HG03066 (cell line): Measurements from ENCODE around the gene VARS2.
"Not testable (repeated sequence)": the region's sequence is repeated elsewhere in the genome, so short reads cannot be mapped to it uniquely, and the experiment has no call there.

Source experiments
- ATAC-seq: cut with Tn5 transposase; IDR thresholded peaks from one replicate; pipeline ENCODE4 v1.9.1; 2021; ENCODE audit warnings: low read depth; ENCODE audit not compliant: unreplicated experiment

The VARS2 gene

DNA sequence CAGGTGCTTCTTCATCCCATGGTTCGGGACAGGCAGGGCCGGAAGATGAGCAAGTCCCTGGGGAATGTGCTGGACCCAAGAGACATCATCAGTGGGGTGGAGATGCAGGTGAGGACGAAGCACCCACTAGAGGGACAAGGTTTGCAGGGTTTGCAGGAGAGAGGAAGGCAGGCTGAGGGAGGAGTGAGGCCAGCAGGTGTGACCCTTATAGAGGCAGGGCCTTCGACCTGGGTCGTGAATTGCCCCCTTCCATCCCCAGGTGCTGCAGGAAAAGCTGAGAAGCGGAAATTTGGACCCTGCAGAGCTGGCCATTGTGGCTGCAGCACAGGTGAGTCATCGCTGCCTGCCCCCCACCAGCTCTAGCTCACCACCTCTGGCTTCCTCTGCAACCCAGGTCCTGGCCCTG lies 8.4 kb downstream of the VARS2 start:
- no peak for ATAC-seq

- not testable (repeated sequence) for ATAC-seq
Measured at GRCh38 chr6:30924040-30924627, 10.1 kb downstream of the VARS2 start.

DNA sequence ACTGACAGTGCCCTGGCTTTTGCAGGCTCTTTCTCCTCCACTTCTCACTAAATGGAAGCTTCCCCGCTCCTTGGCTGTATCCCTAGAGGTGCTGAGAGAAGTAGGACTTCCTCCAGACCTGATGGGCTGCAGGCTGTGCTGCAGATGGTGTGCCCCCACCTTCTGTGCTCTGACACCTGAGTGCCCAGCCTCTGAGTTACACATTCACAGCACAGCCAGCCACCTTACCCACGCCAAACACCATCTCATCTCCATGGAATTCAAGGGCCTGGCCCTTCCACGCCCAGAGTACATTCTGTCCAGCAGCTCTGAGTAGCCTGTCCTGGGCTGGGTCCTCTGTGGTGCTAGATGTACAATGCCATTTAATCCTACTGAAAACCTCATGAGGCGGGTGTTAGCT lies 12.6 kb downstream of the VARS2 start:
- no peak for ATAC-seq

GRCh38 chr6:30927080-30927479 lies 13.0 kb downstream of the VARS2 start:
- ATAC-seq, result not testable (repeated sequence)

- ATAC-seq, result no peak
Measured at GRCh38 chr6:30928677-30929076, 14.6 kb downstream of the VARS2 start.

- no peak for ATAC-seq
Measured at GRCh38 chr6:30930506-30930905, 16.5 kb downstream of the VARS2 start.

GRCh38 chr6:30931272-30931671 lies 17.2 kb downstream of the VARS2 start:
- ATAC-seq, result no peak

DNA sequence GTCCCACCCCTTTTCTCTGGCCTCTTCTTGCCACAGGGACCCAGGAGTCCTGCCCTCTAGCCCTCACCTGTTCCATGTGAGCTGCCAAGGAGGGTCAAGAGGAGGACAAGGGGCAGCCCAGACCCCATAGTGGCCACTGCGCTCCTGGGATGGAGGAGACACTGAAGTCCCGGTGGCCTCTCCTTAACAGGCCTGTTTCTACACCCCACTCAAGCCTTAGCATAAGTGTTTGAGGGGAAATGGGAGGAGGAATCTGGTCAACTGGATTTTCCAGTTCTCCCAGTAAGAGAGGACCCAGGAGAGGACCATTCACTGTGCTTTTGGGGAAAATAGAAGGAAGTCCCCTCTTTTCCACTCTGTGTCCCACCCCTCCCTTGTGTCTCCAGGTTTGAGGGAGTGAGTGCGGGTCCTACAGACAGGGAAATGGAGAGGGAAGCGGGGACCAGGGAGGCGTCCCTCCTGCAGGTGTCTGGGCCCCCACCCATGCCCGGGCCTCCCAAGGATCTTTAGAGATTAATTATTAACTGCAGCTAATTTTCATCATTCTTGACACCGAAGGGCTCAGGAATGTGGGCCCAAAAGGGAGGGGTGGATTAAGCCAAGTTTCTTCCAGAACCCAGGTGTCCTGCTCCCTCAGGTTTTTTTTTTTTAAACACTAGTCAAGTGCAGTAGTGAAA lies 18.1 kb downstream of the VARS2 start, which contains the start of gene SFTA2:
SFTA2 (minus strand) TSS at position 202 of the 677 bp plus-strand sequence; CDS start at position 128, 74 bp downstream.
- no peak for ATAC-seq

GRCh38 chr6:30932665-30933365 lies 18.8 kb downstream of the VARS2 start:
- no peak for ATAC-seq

DNA sequence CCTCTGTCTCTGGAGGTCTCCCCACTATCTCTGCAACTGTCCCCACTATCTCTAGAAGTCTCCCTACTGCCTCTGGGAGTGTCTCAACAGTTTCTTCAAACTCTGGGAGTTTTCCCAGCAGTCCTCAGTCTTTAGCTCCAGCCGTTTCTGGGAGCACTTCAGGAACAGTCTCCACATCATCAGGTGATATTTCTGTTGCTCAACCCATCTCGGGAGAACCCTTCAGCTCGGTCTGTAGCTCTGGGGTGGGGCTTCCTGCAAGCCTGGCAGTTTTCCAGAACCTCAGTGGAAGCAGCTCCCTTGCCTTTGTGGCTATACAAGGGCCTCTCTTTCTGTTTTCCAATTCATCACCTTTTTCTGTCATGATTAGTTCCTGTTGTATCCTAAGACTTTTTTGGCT lies 21.0 kb downstream of the VARS2 start:
- ATAC-seq, result no peak

DNA sequence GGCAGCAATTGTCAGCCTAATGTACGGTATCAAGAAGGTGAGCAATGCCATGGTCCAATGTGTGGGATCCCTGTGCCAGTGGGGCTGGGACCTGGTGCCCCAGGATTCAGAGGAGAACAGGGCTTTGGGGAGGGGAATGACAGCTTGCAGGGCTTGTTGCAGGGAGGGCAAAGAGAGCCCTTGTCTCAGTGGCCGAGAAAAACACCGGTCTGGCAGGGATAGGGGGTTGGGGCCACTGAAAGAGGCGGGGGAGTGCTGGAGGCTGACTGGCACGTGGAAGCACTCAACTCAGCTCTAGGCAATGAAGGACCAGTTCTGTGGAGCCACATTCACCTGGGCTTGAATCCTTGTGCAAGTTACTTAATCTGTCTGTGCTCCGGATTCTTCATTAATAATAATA lies 23.2 kb downstream of the VARS2 start:
- no peak for ATAC-seq

DNA sequence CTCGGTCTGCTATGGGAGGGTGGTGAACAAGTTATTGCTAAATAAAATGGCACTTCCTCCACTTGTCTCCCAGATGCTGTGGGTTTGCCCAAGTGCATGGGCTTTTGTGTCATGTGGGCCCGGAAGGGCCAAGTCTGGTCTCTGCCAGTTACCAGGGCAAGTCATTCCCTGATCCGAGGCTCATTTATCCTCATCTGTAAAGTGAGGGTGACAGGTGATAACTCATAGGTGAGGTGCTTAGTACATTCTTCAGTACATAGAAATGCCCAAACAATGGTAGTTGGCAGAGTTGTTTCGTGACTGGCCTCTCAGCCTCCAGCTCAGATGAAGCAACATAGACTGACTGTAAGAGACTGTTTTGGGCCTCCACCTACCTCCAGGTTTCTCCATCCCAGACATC lies 24.7 kb downstream of the VARS2 start:
- no peak for ATAC-seq

DNA sequence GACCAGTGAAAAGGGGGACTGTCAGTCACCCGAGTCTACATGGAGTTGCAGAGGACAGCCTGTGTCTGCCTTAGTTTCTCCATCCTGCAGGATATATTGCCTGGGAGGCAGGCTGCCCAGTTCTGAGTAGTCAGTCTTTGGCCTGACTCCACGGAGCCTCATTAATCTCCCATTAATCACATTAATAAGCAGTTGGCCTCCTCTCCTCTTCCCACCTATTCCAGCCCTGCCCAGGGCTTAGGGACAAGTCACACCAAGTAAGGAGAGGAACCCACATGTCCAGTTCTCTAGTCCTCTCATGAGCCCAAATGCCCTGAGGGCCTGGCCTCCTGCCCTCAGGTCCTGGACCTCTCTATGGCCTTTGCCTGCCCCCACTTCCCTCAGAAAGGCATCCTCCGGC lies 25.4 kb downstream of the VARS2 start:
- no peak for ATAC-seq

GRCh38 chr6:30940361-30940986 lies 26.4 kb downstream of the VARS2 start, which contains the start of gene MUCL3:
TSS of gene MUCL3 (plus strand) at chr6:30940973. CDS start at chr6:30941000, 27 bp downstream.
- ATAC-seq, result no peak

DNA sequence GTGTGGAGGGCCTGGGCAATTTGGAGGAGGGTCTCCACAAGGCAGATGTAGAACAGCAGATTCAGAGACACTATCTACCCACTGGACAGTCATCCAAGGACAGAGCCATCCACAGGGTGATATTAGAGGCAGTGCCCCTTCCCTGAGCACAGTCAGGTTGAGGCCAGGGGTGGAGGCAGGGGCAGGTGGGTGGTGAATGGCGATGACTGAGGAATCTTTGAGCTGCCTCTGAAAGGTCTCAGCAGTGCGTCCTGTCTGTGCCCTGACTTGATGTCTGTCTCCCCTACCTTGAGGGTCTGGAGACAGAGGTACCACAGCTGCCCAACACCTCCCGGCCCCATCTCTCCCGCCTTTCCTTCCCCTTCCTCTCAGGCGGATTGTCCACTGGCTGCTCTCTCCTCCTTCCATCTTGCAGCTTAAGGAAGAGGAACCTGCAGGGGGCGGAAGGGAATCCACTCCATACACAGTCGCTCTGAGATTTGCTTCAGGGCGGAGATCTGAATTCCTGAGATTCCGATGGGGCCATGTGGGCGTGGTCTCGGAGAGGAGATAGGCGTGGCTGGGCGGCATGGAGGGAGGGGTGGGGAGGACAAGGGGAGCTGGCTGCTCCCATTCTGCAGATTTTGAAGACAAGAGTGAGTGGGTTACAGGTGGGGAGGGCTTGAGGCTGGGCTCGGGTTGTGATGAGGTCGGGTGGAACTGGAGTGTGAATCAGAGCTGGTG lies 28.5 kb downstream of the VARS2 start:
- ATAC-seq, result no peak

GRCh38 chr6:30944051-30944450 lies 30.0 kb downstream of the VARS2 start:
- no peak for ATAC-seq

DNA sequence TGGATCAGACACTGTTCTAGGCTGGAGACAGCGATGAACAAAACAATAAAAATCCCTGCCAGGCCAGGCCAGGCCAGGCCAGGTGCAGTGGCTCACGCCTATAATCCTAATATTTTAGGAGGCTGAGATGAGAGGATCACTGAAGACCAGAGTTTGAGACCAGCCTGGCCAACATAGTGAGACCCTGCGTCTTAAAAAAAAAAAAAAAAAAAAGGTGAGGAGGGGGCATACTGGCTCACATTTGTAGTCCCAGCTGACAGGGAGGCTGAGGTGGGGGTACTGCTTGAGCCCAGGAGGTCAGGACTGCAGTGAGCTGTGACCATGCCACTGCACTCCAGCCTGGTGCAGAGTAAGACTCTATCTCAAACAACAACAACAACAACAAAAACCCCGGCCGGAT lies 31.2 kb downstream of the VARS2 start:
- no peak for ATAC-seq

- no peak for ATAC-seq
Measured at GRCh38 chr6:30947231-30947630, 33.2 kb downstream of the VARS2 start.

DNA sequence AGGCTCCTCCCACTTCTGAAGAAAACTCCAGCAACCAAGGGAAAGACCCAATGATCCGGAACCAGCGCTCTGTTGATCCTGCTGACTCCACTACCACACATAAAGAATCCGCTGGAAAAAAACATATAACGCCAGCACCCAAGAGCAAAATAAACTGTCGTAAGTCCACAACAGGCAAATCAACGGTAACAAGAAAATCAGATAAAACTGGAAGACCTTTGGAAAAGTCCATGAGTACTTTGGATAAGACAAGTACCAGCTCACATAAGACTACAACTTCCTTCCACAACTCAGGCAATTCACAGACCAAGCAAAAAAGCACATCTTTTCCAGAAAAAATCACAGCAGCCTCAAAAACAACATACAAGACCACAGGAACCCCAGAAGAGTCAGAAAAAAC lies 34.8 kb downstream of the VARS2 start:
- ATAC-seq, result no peak

DNA sequence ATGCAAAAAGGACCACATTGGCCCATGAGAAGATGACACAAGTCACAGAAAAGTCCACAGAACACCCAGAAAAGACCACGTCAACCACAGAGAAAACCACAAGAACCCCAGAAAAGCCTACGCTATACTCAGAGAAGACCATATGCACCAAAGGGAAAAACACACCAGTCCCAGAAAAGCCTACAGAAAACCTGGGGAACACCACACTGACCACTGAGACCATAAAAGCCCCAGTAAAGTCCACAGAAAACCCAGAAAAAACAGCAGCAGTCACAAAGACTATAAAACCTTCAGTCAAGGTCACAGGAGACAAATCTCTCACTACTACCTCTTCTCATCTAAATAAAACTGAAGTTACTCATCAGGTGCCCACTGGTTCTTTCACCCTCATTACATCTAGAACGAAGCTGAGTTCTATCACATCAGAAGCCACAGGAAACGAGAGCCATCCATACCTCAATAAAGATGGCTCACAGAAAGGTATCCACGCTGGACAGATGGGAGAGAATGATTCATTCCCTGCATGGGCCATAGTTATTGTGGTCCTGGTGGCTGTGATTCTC lies 38.0 kb downstream of the VARS2 start:
- ATAC-seq, result no peak
